NCI-H510A (cell line): Measurements from ENCODE around the gene SNX2.
"Not testable (repeated sequence)": the region's sequence is repeated elsewhere in the genome, so short reads cannot be mapped to it uniquely, and the experiment has no call there.

Experiments used
- DNase-seq: peaks from one replicate; lab custom pipeline; 2025; lab: John Stamatoyannopoulos, UW

Gene SNX2

GRCh38 chr5:122774861-122775549 lies at the start of gene SNX2:
Gene SNX2 (plus strand): TSS chr5:122775080. CDS start chr5:122775104, 24 bp downstream.
- DNase-seq, result peak; percentile 41

GRCh38 chr5:122727112-122727541 lies 47.8 kb upstream of the SNX2 start:
- DNase-seq, result no peak

GRCh38 chr5:122730037-122730436 lies 44.8 kb upstream of the SNX2 start:
- no peak for DNase-seq

- DNase-seq, result no peak
These were observed 44.4 kb upstream of the SNX2 start for GRCh38 chr5:122730456-122730855.

GRCh38 chr5:122736086-122736845 lies 38.6 kb upstream of the SNX2 start:
- no peak for DNase-seq

GRCh38 chr5:122738088-122738487 lies 36.8 kb upstream of the SNX2 start:
- no peak for DNase-seq

GRCh38 chr5:122741681-122742080 lies 33.2 kb upstream of the SNX2 start:
- no peak for DNase-seq

GRCh38 chr5:122743261-122743660 lies 31.6 kb upstream of the SNX2 start:
- DNase-seq, result no peak

GRCh38 chr5:122745597-122745996 lies 29.3 kb upstream of the SNX2 start:
- no peak for DNase-seq

GRCh38 chr5:122749886-122750285 lies 25.0 kb upstream of the SNX2 start:
- DNase-seq, result no peak

GRCh38 chr5:122751293-122751782 lies 23.5 kb upstream of the SNX2 start:
- DNase-seq, result no peak

GRCh38 chr5:122753500-122753899 lies 21.4 kb upstream of the SNX2 start:
- no peak for DNase-seq

GRCh38 chr5:122755783-122756182 lies 19.1 kb upstream of the SNX2 start:
- no peak for DNase-seq

- DNase-seq, result no peak
These were observed 18.5 kb upstream of the SNX2 start for GRCh38 chr5:122756264-122756911.

GRCh38 chr5:122757285-122757684 lies 17.6 kb upstream of the SNX2 start:
- no peak for DNase-seq

GRCh38 chr5:122759241-122760070 lies 15.4 kb upstream of the SNX2 start:
- no peak for DNase-seq

- no peak for DNase-seq
These were observed 14.6 kb upstream of the SNX2 start for GRCh38 chr5:122760236-122760635.

GRCh38 chr5:122761115-122761514 lies 13.8 kb upstream of the SNX2 start:
- no peak for DNase-seq

- DNase-seq, result not testable (repeated sequence)
These were observed 13.0 kb upstream of the SNX2 start for GRCh38 chr5:122761896-122762295.

GRCh38 chr5:122766130-122766529 lies 8.8 kb upstream of the SNX2 start:
- no peak for DNase-seq

- no peak for DNase-seq
These were observed 4.4 kb upstream of the SNX2 start for GRCh38 chr5:122770477-122770876.

- no peak for DNase-seq
These were observed 2.4 kb upstream of the SNX2 start for GRCh38 chr5:122772446-122772845.
